ENCODE results near the gene AKAP1. TPM values are rescaled to one million over a fixed set of nuclear protein-coding genes. Genes with fewer than 3 reads are reported as not detected.

Gene AKAP1
- total RNA-seq, 2 experiments from 2014 or later = 41.8 to 49.0 TPM

DNA sequence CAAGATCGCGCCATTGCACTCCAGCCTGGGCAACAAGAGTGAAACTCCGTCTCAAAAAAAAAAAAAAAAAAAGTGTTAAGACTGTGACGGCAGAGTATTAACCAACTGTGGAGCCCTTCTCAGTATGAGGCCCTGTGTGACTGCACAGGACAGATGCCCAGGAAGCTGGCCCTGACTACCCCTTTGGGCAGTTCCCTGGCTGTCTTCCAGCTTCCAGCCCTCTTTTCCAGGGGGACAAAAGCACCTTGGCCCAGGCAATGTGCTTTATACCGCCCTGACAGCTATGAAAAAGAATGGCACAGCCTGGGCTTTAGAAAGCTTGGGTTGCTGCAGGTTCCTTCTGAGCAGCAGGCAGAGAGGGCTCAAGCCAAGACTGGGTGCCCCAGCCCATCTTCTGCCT is 61.2 kb downstream of the AKAP1 start:
- H2AFZ ChIP-seq (ENCODE audit: low read length) = no peak overlapping the region
- H3K27ac ChIP-seq (ENCODE audit: low read depth, low read length, poor library complexity, severe bottlenecking) = no peak overlapping the region
- ChIA-PET CTCF (ENCODE audit: unreplicated experiment) (no interaction called here), POLR2A (no interaction called here)
- intact Hi-C loops (cut with micrococcal nuclease; ENCODE audit: unreplicated experiment) = no loop called here
- no peaks in the 10 kb centered on the region for H3K4me1 ChIP-seq (ENCODE audit: insufficient read depth, low read length, poor library complexity, severe bottlenecking)
- no peaks in the 10 kb centered on the region for H3K9me2 ChIP-seq (ENCODE audit: insufficient read depth, low read length)
- no peaks in the 10 kb centered on the region for H4K20me1 ChIP-seq (ENCODE audit: insufficient read depth, low read length)
- no peaks in the 10 kb centered on the region for H3K79me2 ChIP-seq (ENCODE audit: insufficient read depth, low read depth, low read length)
- TF ChIP-seq CTCF (conservative IDR thresholded peaks at IDR 0.05; ENCODE audit: low read length) (no peak), EZH2phosphoT487 (IDR thresholded peaks at IDR 0.05; ENCODE audit: borderline replicate concordance, low read depth, low read length) (no peak)
- H3K4me2 ChIP-seq (ENCODE audit: low read length) = no peak overlapping the region
- DNase-seq (ENCODE audit: low spot score) = no peak
- no peaks in the 10 kb centered on the region for H3K36me3 ChIP-seq (ENCODE audit: insufficient read depth, low read length)
- peaks cover 6% of the 10 kb centered on the region; the same call in 1 of the 2 replicates for H3K9me3 ChIP-seq (ENCODE audit: low read length)
- no peak overlapping the region for H3K4me3 ChIP-seq (ENCODE audit: low read depth, low read length, poor library complexity, severe bottlenecking)
- no TSS peak for BruUV-seq (replicated peaks)

GRCh38 chr17:57151798-57152197 is 66.8 kb downstream of the AKAP1 start:
- H3K9me2 ChIP-seq (ENCODE audit: insufficient read depth, low read length) = no peaks in the 10 kb centered on the region
- POLR2A ChIA-PET = no interaction called here
- H3K79me2 ChIP-seq (ENCODE audit: insufficient read depth, low read depth, low read length) = no peaks in the 10 kb centered on the region
- no peak for DNase-seq (ENCODE audit: low spot score)
- no peaks in the 10 kb centered on the region for H3K36me3 ChIP-seq (ENCODE audit: insufficient read depth, low read length)
- intact Hi-C loops (cut with micrococcal nuclease; ENCODE audit: unreplicated experiment) = no loop called here
- H4K20me1 ChIP-seq (ENCODE audit: insufficient read depth, low read length) = no peaks in the 10 kb centered on the region
- H3K27ac ChIP-seq (ENCODE audit: low read depth, low read length, poor library complexity, severe bottlenecking) = no peak overlapping the region
- no TSS peak for BruUV-seq (replicated peaks)
- CTCF ChIA-PET (ENCODE audit: unreplicated experiment) = no interaction called here
- no peak overlapping the region for H2AFZ ChIP-seq (ENCODE audit: low read length)
- peaks cover 6% of the 10 kb centered on the region; the same call in 1 of the 2 replicates for H3K9me3 ChIP-seq (ENCODE audit: low read length)
- H3K4me1 ChIP-seq (ENCODE audit: insufficient read depth, low read length, poor library complexity, severe bottlenecking) = no peaks in the 10 kb centered on the region
- H3K4me2 ChIP-seq (ENCODE audit: low read length) = no peak overlapping the region
- H3K4me3 ChIP-seq (ENCODE audit: low read depth, low read length, poor library complexity, severe bottlenecking) = no peak overlapping the region
- TF ChIP-seq EZH2phosphoT487 (IDR thresholded peaks at IDR 0.05; ENCODE audit: borderline replicate concordance, low read depth, low read length) = no peak
- no peak for TF ChIP-seq CTCF (conservative IDR thresholded peaks at IDR 0.05; ENCODE audit: low read length)

DNA sequence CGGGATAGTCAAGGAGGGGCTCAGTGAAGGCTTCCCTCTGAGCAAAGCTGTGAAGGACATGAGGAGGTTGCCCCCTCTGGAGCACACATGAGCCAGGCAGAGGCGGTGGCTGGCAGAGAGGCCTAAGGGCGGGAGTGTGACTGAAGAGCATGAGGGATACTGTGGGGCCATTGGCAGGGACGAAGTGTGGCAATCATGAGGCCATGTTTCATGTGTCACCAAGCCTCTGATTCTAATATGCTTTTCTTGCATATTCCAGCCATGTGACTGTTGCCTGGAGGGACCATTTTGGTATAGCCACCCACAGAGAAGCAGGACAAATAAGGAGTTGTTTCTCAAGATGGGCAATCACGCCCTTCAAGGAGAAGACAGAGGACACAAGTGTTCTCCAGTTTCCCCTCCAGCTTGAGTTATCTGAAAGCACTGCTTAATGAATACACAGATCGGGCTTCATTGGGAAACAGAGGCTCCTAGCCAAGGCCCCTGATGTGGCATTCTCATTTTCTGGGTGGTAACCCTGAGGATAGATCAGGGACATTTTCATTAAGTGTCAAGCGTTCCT is 68.0 kb downstream of the AKAP1 start:
- no peaks in the 10 kb centered on the region for H3K36me3 ChIP-seq (ENCODE audit: insufficient read depth, low read length)
- H3K79me2 ChIP-seq (ENCODE audit: insufficient read depth, low read depth, low read length) = no peaks in the 10 kb centered on the region
- H3K4me2 ChIP-seq (ENCODE audit: low read length) = no peak overlapping the region
- no peak overlapping the region for H3K27ac ChIP-seq (ENCODE audit: low read depth, low read length, poor library complexity, severe bottlenecking)
- ChIA-PET CTCF (ENCODE audit: unreplicated experiment) (no interaction called here), POLR2A (no interaction called here)
- H3K4me3 ChIP-seq (ENCODE audit: low read depth, low read length, poor library complexity, severe bottlenecking) = no peak overlapping the region
- H3K9me2 ChIP-seq (ENCODE audit: insufficient read depth, low read length) = no peaks in the 10 kb centered on the region
- BruUV-seq (replicated peaks) = no TSS peak
- H2AFZ ChIP-seq (ENCODE audit: low read length) = no peak overlapping the region
- no peaks in the 10 kb centered on the region for H4K20me1 ChIP-seq (ENCODE audit: insufficient read depth, low read length)
- DNase-seq (ENCODE audit: low spot score) = no peak
- intact Hi-C loops (cut with micrococcal nuclease; ENCODE audit: unreplicated experiment) = no loop called here
- no peaks in the 10 kb centered on the region for H3K4me1 ChIP-seq (ENCODE audit: insufficient read depth, low read length, poor library complexity, severe bottlenecking)
- no peak for TF ChIP-seq CTCF (conservative IDR thresholded peaks at IDR 0.05; ENCODE audit: low read length)
- TF ChIP-seq EZH2phosphoT487 (IDR thresholded peaks at IDR 0.05; ENCODE audit: borderline replicate concordance, low read depth, low read length) = no peak
- H3K9me3 ChIP-seq (ENCODE audit: low read length) = peaks cover 6% of the 10 kb centered on the region; the same call in 1 of the 2 replicates
